ENCODE results near the gene CAMSAP1.
"Not testable (repeated sequence)": the region's sequence is repeated elsewhere in the genome, so short reads cannot be mapped to it uniquely, and the experiment has no call there.

CAMSAP1 gene

DNA sequence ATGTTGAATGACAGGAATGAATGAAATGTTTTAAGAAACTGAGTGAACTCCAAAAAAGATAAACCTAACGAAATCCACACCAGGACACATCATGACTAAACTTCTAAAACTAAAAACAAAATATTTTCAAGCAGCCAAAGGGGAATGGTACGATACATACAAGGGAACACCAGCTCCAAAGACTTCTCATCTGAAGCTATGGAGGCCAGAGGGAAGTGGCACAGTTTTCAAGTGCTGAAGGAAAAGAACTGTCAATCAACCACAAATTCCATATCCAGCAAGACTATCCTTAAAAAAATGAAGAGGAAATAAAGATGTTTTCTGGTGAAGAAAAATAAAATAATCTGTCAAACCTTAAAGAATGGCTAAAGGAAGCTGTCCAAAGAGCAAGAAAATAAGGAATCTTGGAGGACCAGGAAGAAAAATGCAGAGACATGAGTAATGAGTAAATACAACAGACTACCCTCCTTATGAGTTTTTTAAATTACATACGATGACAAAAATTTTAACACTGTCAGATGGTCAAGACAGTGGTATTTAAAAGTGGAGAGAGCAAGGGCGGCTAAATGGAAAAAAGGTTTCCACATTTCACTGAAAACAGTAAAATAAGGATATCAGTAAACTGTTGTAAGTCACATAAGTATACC lies 12.0 kb downstream of the CAMSAP1 start:
- no peak for DNase-seq

- DNase-seq: no peak
These were observed 14.2 kb downstream of the CAMSAP1 start for GRCh38 chr9:135893104-135893503.

DNA sequence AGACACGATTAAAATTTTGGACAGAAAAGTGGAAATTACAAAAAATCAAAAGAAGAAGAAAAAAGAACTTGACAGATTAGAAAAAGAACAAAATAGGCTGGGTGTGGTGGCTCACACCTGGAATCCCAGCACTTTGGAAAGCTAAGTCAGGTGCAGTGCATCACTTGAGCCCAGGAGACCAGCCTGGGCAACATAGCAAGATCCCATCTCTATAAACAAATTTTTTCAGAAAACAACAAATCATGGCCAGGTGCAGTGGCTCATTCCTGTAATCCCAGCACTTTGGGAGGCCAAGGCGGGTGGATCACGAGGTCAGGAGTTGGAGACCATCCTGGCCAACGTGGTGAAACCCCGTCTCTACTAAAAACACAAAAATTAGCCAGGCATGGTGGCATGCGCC lies 15.0 kb downstream of the CAMSAP1 start:
- not testable (repeated sequence) for DNase-seq

DNA sequence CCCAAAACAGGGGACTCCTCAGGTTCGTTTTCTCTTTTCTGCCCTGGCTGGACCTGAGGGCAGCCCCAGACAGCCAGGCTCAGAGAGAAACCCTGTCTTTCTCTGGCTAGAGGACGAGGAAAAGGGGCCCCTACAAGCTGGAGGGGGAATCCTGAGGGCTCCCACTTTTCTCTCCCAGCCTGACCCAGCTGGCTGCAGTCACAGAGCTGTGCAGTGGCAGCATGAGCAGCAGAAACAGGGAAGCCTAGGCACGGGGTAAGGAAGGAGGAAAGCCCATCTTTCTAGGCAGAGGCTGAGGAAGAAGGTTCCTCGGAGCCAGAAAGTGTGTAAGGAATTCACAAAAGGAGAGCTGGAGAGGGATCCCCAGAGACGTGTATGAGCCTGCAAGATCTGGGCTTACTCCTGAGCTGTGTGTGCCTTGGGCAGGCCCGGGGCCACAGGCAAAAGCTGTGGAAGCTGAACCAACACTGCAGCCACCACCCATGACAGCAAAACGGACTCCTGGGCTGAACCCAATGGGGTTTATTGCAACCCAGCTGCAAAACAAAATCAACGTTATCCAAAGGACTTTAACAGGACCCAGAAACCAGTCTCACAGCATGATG lies 16.2 kb downstream of the CAMSAP1 start:
- DNase-seq: no peak

GRCh38 chr9:135890190-135891026 lies 16.9 kb downstream of the CAMSAP1 start:
- DNase-seq: no peak

GRCh38 chr9:135889564-135890189 lies 17.7 kb downstream of the CAMSAP1 start:
- no peak for DNase-seq

DNA sequence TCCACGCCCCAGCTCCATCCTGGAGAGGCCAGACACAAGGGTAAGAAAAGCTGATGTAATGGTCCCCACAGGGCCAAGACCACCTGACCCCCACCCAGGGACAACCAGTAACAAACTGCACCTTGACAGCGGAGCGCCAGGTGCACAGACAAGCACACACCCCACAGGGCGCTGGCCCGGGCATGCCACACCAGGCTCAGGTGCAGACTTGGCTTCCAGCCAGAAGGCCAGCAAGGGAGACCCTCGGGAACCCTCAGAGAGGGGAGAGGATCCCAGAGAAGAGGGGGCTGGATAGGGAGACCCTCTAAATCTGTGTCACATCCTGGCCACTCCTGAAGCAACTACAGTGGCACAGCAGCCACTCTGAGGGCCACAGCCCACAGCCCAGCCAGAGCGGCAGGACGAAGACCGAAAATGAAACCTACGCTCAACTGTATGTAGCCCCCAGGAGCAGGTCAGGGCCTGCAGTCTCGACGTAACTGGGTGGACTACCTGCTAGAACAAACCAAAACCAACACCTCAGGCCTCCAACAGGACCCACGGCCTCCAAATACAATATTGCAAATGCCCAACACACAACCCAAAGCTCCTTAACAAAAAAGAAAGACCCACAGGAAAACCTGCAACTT lies 18.5 kb downstream of the CAMSAP1 start:
- no peak for DNase-seq

- no peak for DNase-seq
These were observed 19.1 kb downstream of the CAMSAP1 start for GRCh38 chr9:135888126-135888765.

DNA sequence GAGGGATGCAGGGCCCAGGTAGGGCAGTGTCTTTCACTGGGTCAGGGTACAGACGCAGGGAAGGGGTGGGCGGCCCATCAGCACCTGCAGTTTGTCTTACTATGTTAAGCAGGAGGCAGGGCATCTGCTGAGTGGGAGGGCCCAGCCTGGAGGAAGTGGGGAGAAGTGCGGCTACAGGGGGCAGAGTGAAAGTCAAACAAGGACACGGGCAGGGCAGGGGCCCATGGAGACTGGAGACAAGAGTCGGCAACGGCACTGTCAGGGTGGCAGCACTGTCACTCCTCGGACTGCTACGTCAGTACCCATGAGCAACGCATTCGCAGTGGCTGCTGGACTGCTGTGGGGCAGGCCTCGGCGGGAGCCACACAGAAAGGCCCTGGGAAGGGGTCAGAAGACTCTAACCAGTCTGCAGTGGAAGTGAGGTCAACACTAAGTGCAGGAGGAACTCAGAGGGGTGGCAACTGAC lies 19.7 kb downstream of the CAMSAP1 start:
- peak; percentile 52 for DNase-seq

DNA sequence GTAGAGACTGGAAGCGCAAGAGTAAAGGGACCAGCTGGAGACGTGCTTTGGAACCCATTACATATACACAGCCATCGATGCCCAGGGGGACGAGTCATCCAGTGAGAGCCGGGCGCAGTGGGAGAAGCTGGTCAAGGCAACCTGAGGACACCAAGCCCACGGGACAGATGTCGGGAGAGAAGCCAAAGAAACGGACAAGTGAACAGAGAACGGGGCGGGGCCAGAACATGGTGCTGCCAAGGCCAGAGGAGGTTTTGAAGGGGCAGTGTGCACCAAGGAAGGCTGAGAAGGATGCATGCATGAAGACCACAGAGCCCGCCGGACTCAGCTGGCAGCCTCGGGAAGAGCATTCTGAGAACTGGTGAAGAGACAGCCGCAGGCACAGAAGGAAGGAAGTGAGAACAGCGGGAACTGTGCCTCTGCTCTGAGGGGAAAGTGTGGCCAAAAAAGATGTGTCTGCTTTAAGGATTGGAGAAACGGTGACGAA lies 20.3 kb downstream of the CAMSAP1 start:
- no peak for DNase-seq

DNA sequence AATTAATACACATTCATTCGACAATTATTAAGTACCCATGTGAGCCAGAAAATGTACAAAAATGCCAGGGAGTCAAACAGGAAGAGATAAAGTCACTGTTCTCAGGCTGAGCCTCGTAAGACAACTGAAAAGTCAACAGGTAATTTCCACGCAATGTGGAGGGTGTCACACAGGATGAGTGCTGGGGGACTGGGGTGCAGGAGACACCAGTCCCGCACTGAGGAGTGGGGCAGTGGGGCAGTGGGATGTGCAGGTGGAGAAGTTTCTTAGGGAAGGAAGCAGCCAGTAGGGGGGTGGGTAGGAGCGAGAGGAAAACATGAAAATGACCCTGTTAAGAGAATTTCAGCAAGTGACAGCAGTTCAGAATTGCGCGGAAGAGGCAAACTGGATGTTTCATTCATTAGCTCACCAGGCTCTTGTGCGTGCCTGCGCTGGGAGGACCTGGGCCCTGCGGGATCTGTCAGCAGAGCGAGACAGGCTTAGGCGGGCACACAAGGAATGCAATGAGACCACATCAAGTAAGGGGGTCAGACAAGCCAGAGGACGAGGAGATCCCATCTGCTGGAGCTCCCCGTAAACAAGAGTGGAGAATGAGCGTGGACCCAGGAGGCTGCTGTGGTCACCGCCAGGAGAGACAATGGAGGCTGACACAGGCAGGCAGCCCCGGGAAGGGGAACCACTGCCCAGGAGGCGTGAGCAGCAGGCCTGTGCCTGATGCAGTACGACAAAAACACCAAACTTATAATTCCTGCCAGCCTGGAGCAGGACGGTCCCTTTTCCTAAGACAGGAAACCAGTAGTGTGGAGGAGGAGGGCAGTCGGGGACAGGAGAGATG lies 21.0 kb downstream of the CAMSAP1 start:
- no peak for DNase-seq

DNA sequence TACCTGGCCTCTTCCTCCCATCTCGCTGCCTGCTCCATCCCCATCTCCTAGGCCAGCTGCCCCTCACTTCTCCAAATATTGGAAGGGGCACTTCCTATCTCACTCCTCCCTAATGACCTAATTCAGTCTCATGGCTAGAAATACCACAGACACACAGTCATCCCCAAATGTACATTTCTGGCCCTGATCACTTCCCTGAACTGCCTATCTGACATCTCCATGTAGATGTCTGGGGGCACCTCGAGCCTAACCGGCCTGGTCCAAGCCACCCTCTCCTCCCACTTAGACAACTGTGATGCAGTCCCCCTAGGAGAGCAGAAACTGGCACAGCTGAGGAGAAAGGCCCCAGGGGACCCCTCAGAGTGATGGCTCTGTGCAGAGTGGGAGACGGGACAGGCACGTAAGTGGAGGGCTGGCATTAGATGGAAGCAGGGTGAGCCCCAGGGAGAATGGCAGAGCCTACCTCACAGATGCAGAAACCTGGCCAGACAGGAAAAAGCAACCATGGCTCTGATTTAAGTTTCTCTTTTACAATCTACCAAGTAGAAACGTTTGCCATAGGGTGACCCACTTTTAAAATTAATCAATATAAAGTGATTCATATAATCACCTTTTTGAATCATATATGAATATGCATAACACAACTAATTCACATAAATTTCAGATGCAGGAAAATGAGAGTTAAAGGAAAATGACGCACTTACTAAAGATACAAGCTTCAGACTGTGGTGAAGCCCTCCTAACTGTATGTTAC lies 22.1 kb downstream of the CAMSAP1 start:
- no peak for DNase-seq

GRCh38 chr9:135884328-135885035 lies 22.9 kb downstream of the CAMSAP1 start:
- no peak for DNase-seq

- DNase-seq: no peak
These were observed 23.8 kb downstream of the CAMSAP1 start for GRCh38 chr9:135883410-135884089.

DNA sequence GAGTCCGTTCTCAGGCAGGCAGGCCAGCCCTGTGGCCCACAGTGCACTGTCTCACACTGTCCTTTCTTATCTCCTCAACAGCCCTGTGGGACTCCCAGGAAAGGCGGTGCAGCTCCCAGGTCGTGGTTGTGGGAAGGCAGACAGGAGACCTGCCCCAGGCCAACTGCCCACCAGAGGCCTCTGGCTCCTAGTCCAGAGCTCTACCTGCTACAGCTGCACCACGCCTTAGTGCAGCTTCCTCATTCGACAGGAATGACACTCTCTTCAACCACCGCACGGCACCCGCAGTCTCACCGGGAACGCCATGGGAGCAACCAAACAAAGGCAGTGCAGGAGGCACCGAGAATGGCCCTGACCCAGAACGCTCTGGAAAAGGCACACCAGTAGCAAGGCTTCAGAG lies 25.3 kb downstream of the CAMSAP1 start:
- DNase-seq: no peak

GRCh38 chr9:135880438-135880837 lies 26.9 kb downstream of the CAMSAP1 start:
- no peak for DNase-seq

DNA sequence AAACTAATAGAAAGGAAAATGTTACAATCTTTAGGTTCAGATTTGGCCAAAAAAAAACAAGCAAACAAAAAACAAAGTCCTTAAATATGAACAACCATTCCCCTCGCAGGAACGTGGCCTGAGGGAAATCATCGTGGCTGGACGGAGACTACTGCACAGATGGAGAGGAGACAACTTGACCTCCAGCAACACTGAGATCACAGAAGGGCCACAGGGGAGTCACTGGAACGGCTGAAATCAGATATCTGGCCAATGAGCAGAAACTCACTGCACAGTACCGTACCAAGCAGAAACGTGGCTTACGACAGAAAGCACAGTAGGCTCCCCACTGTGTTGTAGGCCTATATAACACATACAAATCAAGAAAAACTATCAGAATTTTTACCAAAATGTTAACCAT lies 27.7 kb downstream of the CAMSAP1 start:
- DNase-seq: no peak

DNA sequence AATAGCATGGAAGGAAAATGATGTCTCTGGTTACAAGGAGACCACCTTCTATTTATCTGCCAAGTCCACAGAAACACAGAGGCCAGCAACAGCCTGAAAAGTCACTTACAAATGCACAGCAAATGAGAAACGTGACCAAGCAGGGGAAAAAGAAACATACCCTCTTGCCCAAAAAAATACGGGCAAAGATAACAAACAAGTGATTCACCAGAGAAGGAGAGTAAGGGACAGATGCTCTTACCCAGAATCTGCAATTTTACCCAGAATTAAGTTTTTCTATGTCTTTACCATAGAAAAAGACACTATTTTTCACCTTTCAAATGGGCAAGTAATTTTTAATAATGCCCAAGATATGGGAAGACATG lies 28.1 kb downstream of the CAMSAP1 start:
- DNase-seq: no peak

DNA sequence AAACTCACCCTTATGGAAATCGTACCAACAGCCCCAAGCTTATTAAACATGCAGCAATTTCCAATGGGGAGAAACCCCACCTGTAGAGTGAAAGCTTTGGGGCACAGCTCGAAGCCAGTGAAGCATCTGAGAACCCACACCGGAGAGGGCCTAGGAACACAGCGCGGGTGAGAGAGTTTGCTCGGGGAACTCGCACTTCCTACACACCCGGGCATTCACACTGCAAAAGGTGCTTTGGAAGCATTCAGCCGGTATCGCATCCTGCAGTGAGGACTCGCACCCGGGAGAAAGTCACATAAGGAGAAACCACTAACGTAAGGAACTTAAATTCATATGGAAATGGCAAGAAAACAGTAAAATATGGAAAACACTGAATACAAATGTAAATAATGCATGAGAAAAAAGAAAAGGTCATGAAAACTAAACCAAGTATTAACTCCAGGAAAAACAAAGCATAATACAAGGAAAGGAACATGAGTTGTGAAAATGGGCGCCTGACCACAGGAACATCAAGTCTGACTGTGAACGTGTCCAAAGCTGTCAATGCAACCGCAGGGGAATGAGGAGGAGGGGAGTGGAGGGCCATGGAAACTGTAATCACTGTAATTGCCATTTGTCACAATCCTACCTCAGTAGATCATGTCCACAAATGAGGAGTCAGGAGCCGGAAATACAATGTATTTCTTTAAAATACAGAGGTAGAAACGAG lies 28.7 kb downstream of the CAMSAP1 start:
- no peak for DNase-seq

Data from activated CD8-positive, alpha-beta memory T cell treated with anti-CD3 and anti-CD28 coated beads, Interleukin-2, amount 50 U/mL, for 4 hours (primary cell).